ENCODE data around the gene VSTM2L. TPM values are rescaled to one million over a fixed set of nuclear protein-coding genes. Genes with fewer than 3 reads are reported as not detected.

Gene VSTM2L
- total and polyA plus RNA-seq, 3 donors from 2014 or later: 7.3 to 74.7 (median 40.2) TPM

DNA sequence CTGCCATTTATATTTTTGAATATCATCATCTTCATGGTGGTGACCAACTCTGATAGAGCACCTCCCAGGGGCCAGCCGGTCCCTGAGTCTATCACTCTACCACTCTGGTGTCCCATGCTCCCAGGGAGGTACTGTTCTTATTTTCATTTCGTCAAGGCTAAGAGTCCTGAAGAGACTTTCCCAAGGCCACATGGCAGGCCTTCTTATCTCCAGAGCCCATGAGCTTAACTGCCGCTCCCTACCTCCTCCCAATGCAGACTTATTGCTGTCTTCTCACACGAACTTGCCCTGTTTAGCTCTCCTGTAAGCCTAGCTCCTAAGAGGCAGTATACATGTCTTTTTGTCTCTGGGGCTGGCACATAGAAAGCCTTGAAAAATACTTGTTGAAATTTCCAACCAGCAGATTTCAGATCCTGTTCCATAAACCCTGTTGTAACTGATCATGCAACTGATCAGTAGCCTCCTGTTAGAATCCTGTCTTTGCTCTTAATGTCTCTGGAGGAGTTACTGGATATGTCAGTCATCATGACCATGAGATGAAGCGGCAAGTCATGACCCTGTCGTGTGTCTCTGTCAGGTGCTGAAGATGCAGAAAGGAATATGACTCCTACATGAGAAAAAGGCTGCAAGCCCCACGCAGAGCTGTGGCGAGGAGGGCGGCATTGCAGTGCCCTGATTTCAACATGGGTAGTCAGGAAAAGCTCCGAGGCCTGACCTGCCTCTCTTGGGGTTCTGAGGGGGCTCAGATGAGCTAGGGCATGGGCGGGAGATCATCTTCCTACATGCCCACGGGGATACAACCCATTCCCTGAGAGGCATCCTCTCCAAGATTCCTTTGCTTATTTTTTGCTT, 70.4 kb downstream of the VSTM2L start:
- no peak for DNase-seq
- 67 to 70% methylated on average over 12 of the region's 12 CpGs for WGBS, 2 donors
- intact Hi-C loops (cut with DNase I; ENCODE audit: low total_unique reads): no loop called here
- Histone ChIP-seq H3K4me1 (no peaks in the 10 kb centered on the region), H3K27ac (no peak overlapping the region), H3K36me3 (ENCODE audit: low read depth, missing control alignments) (no peaks in the 10 kb centered on the region), H3K27me3 (no peaks in the 10 kb centered on the region), H3K9me3 (no peaks in the 10 kb centered on the region), H3K4me3 (no peak overlapping the region)
- TF ChIP-seq CTCF (IDR thresholded peaks at IDR 0.05) (no peak), POLR2A (IDR thresholded peaks at IDR 0.05) (no peak)

DNA sequence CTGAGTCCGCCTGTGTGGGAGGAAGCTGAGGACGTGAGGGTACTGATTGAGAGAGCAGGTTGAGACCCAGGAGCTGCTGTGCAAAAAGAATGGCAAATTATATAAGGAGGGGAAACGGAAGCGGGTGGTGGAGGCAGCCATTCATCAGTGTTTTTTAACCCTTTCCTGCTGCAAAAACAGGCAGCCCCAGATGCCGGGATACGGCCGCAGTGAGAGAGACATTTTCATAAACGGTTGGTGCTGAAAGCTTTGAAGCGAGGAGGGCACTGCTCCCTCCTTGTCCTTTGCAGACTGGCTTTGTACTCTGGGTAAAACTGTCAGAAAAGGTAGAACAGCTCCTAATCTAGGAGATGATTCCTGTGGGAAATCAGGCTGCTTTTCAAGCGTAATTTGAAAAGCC, 74.0 kb downstream of the VSTM2L start:
- WGBS, 2 donors: 41 to 47% methylated on average over 10 of the region's 10 CpGs
- H3K4me3 ChIP-seq: no peak overlapping the region
- no peaks in the 10 kb centered on the region for H3K27me3 ChIP-seq
- no peak overlapping the region for H3K27ac ChIP-seq
- H3K36me3 ChIP-seq (ENCODE audit: low read depth, missing control alignments): no peaks in the 10 kb centered on the region
- TF ChIP-seq CTCF (IDR thresholded peaks at IDR 0.05): no peak
- TF ChIP-seq POLR2A (IDR thresholded peaks at IDR 0.05): no peak
- H3K9me3 ChIP-seq: no peaks in the 10 kb centered on the region
- H3K4me1 ChIP-seq: no peaks in the 10 kb centered on the region
- intact Hi-C loops (cut with DNase I; ENCODE audit: low total_unique reads): no loop called here
- no peak for DNase-seq

DNA sequence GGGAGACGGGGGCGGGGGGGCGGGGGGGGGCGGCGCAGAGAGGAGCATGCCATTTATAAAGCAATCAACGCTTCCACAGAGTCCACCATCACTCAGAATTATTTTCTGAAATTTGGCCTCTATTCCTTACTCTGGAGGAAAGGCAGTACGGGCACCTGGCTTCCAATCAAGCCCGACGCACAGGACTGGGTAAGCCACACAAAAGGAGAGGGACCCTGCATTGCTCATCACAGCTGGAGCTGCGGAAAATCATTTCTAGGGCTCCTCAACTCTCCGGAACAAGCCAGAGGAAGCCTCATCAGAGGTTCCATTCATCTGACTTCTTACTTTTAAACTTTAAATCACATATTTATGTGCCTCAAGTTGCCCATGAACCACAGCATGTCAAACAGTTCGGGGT, 74.4 kb downstream of the VSTM2L start:
- no peak for DNase-seq
- no peak for TF ChIP-seq CTCF (IDR thresholded peaks at IDR 0.05)
- TF ChIP-seq POLR2A (IDR thresholded peaks at IDR 0.05): no peak
- no peaks in the 10 kb centered on the region for H3K27me3 ChIP-seq
- no peaks in the 10 kb centered on the region for H3K36me3 ChIP-seq (ENCODE audit: low read depth, missing control alignments)
- no peaks in the 10 kb centered on the region for H3K4me1 ChIP-seq
- 26 to 47% methylated on average over 8 to 12 of the region's 12 CpGs for WGBS, 2 donors
- no peak overlapping the region for H3K4me3 ChIP-seq
- H3K27ac ChIP-seq: no peak overlapping the region
- intact Hi-C loops (cut with DNase I; ENCODE audit: low total_unique reads): no loop called here
- H3K9me3 ChIP-seq: no peaks in the 10 kb centered on the region

DNA sequence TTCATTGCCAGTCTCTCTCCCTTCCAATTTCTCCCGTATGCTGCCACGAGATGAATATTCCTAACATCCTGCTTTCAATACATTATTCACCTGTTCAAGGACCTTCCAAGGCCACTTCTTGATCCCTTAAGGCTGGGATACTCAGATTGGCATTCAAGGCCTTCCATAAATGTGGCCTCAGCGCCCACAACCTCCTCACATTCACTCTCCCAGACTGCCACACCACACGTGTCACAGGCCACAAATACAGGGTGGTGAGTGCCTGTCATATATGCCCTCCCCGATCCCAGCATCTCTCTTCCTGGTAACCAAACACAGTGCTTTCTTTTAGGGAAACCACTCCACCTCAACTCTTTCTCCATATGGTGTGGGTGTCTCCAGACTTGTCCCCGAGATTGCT, 74.9 kb downstream of the VSTM2L start:
- intact Hi-C loops (cut with DNase I; ENCODE audit: low total_unique reads): no loop called here
- Histone ChIP-seq H3K27me3 (no peaks in the 10 kb centered on the region), H3K27ac (no peak overlapping the region), H3K4me1 (no peaks in the 10 kb centered on the region), H3K4me3 (no peak overlapping the region), H3K9me3 (no peaks in the 10 kb centered on the region), H3K36me3 (ENCODE audit: low read depth, missing control alignments) (no peaks in the 10 kb centered on the region)
- TF ChIP-seq CTCF (IDR thresholded peaks at IDR 0.05) (no peak), POLR2A (IDR thresholded peaks at IDR 0.05) (no peak)
- 70 to 78% methylated on average over 6 of the region's 6 CpGs for WGBS, 2 donors
- DNase-seq: no peak

All from testis (tissue), 3 donors.